IPS-18c (cell line): ENCODE results near the gene LMO2.
"Not testable (repeated sequence)": the region's sequence is repeated elsewhere in the genome, so short reads cannot be mapped to it uniquely, and the experiment has no call there.

Experiments
- H3K4me3 ChIP-seq: 2 replicates; pipeline ENCODE4 v1.7.0; 2013; ENCODE audit warnings: low read depth, mild to moderate bottlenecking, low read length, moderate library complexity; ENCODE audit not compliant: insufficient read depth
- H3K9me3 ChIP-seq: one replicate; pipeline ENCODE4 v1.6.1; 2013; ENCODE audit warnings: mild to moderate bottlenecking, low read length, moderate library complexity; ENCODE audit not compliant: control insufficient read depth, insufficient read depth

LMO2 gene

GRCh38 chr11:33920838-33921613 is 29.1 kb upstream of the LMO2 start:
- H3K9me3 ChIP-seq = no peaks in the 10 kb centered on the region
- H3K4me3 ChIP-seq = no peak overlapping the region

GRCh38 chr11:33919645-33920044 is 27.8 kb upstream of the LMO2 start:
- Histone ChIP-seq H3K4me3 (no peak overlapping the region), H3K9me3 (no peaks in the 10 kb centered on the region)

GRCh38 chr11:33917402-33917801 is 25.5 kb upstream of the LMO2 start:
- H3K4me3 ChIP-seq, H3K9me3 ChIP-seq: not testable (repeated sequence)

- no peak overlapping the region for H3K4me3 ChIP-seq
- no peaks in the 10 kb centered on the region for H3K9me3 ChIP-seq
Measured at GRCh38 chr11:33916736-33917135, 24.9 kb upstream of the LMO2 start.

- no peaks in the 10 kb centered on the region for H3K9me3 ChIP-seq
- H3K4me3 ChIP-seq = no peak overlapping the region
Measured at GRCh38 chr11:33915526-33915925, 23.6 kb upstream of the LMO2 start.

GRCh38 chr11:33913991-33914390 is 22.1 kb upstream of the LMO2 start:
- no peak overlapping the region for H3K4me3 ChIP-seq
- no peaks in the 10 kb centered on the region for H3K9me3 ChIP-seq

- H3K9me3 ChIP-seq = no peaks in the 10 kb centered on the region
- no peak overlapping the region for H3K4me3 ChIP-seq
Measured at GRCh38 chr11:33912405-33913361, 20.8 kb upstream of the LMO2 start.

GRCh38 chr11:33910958-33911339 is 19.1 kb upstream of the LMO2 start:
- H3K9me3 ChIP-seq = no peaks in the 10 kb centered on the region

GRCh38 chr11:33910296-33910957 is 18.6 kb upstream of the LMO2 start:
- Histone ChIP-seq H3K4me3 (no peak overlapping the region), H3K9me3 (no peaks in the 10 kb centered on the region)

More at GRCh38 chr11:33910958-33911339, 19.1 kb upstream of the LMO2 start:
- H3K4me3 ChIP-seq = no peak overlapping the region

GRCh38 chr11:33909552-33909951 is 17.7 kb upstream of the LMO2 start:
- no peak overlapping the region for H3K4me3 ChIP-seq
- H3K9me3 ChIP-seq = no peaks in the 10 kb centered on the region

- Histone ChIP-seq H3K9me3 (no peaks in the 10 kb centered on the region), H3K4me3 (no peak overlapping the region)
Measured at GRCh38 chr11:33909150-33909549, 17.3 kb upstream of the LMO2 start.

GRCh38 chr11:33907421-33907820 is 15.5 kb upstream of the LMO2 start:
- Histone ChIP-seq H3K9me3 (no peaks in the 10 kb centered on the region), H3K4me3 (no peak overlapping the region)

- H3K9me3 ChIP-seq = no peaks in the 10 kb centered on the region
Measured at GRCh38 chr11:33906484-33907186, 14.8 kb upstream of the LMO2 start.

GRCh38 chr11:33904102-33904501 is 12.2 kb upstream of the LMO2 start:
- Histone ChIP-seq H3K9me3 (no peaks in the 10 kb centered on the region), H3K4me3 (no peak overlapping the region)

More at GRCh38 chr11:33906484-33907186, 14.8 kb upstream of the LMO2 start:
- no peak overlapping the region for H3K4me3 ChIP-seq

- Histone ChIP-seq H3K9me3 (no peaks in the 10 kb centered on the region), H3K4me3 (no peak overlapping the region)
Measured at GRCh38 chr11:33900159-33900840, 8.4 kb upstream of the LMO2 start.

GRCh38 chr11:33899400-33900037 is 7.6 kb upstream of the LMO2 start:
- Histone ChIP-seq H3K9me3 (no peaks in the 10 kb centered on the region), H3K4me3 (no peak overlapping the region)
